Fibroblast of lung (primary cell): Measurements from ENCODE around the gene GARNL3.

ENCODE experiments used
- EZH2 ChIP-seq: IDR thresholded peaks from 2 replicates; pipeline ENCODE4 v1.5.1; 2012; ENCODE audit warnings: low read length, control low read depth, mild to moderate bottlenecking; ENCODE audit errors: missing control alignments
- TF ChIP-seq, protein P1 (sequence below), 2 donors: IDR thresholded peaks in 1 of 2; conservative IDR thresholded peaks in 1 of 2; 1 replicate in 1 of 2; 2 replicates in 1 of 2; pipeline ENCODE4 v1.5.1; 2011 to 2012; ENCODE audit warnings: low read length in 2 of 2, control low read depth in 1 of 2, inconsistent platforms in 1 of 2, low read depth in 1 of 2, mild to moderate bottlenecking in 1 of 2

DNA sequence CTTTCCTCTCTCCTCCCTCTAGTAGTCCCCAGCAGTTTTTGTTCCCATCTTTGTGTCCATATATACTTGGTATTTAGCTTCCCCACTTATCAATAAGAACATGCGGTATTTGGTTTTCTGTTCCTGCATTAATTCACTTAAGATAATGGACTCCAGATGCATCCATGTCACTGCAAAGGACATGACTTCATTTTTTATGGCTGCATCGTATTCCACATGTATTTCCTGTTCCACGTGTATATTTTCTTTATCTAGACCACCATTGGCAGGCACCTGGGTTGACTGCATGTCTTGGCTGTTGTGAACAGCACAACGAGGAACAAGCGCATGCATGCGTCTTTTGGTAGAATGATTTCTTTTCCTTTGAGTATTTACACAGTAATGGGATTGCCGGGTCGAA is 165.8 kb downstream of the GARNL3 start:
- TF ChIP-seq, protein P1, sequence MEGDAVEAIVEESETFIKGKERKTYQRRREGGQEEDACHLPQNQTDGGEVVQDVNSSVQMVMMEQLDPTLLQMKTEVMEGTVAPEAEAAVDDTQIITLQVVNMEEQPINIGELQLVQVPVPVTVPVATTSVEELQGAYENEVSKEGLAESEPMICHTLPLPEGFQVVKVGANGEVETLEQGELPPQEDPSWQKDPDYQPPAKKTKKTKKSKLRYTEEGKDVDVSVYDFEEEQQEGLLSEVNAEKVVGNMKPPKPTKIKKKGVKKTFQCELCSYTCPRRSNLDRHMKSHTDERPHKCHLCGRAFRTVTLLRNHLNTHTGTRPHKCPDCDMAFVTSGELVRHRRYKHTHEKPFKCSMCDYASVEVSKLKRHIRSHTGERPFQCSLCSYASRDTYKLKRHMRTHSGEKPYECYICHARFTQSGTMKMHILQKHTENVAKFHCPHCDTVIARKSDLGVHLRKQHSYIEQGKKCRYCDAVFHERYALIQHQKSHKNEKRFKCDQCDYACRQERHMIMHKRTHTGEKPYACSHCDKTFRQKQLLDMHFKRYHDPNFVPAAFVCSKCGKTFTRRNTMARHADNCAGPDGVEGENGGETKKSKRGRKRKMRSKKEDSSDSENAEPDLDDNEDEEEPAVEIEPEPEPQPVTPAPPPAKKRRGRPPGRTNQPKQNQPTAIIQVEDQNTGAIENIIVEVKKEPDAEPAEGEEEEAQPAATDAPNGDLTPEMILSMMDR (conservative IDR thresholded peaks at IDR 0.05 in 1 of 2, IDR thresholded peaks at IDR 0.05 in 1 of 2; ENCODE audit: low read depth in 1 of 2, low read length in 2 of 2): no peak
- no peak for TF ChIP-seq EZH2
